ENCODE measurements around the gene KANSL1.
"Not testable (repeated sequence)": the region's sequence is repeated elsewhere in the genome, so short reads cannot be mapped to it uniquely, and the experiment has no call there.

KANSL1 gene

DNA sequence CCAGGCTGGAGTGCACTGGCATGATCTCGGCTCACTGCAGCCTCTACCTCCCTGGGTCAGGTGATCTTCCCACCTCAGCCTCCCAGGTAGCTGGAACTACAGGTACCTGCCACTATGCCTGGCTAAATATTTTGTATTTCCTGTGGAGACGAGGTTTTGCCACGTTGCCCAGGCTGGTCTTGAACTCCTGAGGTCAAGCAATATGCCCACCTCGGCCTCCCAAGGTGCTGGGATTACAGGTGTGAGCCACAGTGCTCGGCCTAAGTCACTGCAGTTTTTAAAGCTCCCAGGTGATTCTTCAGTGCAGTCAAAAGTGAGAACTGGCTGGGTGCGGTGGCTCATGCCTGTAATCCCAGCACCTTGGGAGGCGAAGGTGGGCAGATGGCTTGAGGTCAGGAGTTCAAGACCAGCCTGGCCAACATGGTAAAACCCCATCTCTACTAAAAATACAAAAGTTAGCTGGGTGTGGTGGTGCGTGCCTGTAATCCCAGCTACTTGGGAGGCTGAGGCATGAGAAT, 173.8 kb downstream of the KANSL1 start:
- not testable (repeated sequence) for DNase-seq (ENCODE audit: low read depth)

DNA sequence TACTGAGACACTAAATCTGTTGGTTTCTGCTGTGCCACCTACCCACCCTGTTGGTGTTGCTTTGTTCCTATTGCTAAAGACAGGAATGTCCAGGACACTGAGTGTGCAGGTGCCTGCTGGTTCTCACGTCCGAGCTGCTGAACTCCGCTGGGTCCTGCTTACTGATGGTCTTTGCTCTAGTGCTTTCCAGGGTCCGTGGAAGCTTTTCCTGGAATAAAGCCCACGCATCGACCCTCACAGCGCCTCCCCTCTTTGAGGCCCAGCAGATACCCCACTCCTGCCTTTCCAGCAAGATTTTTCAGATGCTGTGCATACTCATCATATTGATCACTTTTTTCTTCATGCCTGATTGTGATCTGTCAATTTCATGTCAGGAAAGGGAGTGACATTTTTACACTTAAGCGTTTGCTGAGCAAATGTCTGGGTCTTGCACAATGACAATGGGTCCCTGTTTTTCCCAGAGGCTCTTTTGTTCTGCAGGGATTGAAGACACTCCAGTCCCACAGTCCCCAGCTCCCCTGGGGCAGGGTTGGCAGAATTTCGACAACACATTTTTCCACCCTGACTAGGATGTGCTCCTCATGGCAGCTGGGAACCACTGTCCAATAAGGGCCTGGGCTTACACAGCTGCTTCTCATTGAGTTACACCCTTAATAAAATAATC, 179.6 kb downstream of the KANSL1 start:
- no peak for DNase-seq (ENCODE audit: low read depth)

- no peak for DNase-seq (ENCODE audit: low read depth)
Measured at GRCh38 chr17:46013127-46013501, 180.1 kb downstream of the KANSL1 start.

GRCh38 chr17:46012506-46013079, 180.6 kb downstream of the KANSL1 start:
- no peak for DNase-seq (ENCODE audit: low read depth)

DNA sequence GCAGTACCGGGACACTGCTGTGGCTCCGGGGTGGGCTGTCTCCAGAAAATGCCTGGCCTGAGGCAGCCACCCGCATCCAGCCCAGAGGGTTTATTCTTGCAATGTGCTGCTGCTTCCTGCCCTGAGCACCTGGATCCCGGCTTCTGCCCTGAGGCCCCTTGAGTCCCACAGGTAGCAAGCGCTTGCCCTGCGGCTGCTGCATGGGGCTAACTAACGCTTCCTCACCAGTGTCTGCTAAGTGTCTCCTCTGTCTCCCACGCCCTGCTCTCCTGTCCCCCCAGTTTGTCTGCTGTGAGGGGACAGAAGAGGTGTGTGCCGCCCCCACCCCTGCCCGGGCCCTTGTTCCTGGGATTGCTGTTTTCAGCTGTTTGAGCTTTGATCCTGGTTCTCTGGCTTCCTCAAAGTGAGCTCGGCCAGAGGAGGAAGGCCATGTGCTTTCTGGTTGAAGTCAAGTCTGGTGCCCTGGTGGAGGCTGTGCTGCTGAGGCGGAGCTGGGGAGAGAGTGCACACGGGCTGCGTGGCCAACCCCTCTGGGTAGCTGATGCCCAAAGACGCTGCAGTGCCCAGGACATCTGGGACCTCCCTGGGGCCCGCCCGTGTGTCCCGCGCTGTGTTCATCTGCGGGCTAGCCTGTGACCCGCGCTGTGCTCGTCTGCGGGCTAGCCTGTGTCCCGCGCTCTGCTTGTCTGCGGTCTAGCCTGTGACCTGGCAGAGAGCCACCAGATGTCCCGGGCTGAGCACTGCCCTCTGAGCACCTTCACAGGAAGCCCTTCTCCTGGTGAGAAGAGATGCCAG, 181.3 kb downstream of the KANSL1 start:
- DNase-seq (ENCODE audit: low read depth) = no peak

DNA sequence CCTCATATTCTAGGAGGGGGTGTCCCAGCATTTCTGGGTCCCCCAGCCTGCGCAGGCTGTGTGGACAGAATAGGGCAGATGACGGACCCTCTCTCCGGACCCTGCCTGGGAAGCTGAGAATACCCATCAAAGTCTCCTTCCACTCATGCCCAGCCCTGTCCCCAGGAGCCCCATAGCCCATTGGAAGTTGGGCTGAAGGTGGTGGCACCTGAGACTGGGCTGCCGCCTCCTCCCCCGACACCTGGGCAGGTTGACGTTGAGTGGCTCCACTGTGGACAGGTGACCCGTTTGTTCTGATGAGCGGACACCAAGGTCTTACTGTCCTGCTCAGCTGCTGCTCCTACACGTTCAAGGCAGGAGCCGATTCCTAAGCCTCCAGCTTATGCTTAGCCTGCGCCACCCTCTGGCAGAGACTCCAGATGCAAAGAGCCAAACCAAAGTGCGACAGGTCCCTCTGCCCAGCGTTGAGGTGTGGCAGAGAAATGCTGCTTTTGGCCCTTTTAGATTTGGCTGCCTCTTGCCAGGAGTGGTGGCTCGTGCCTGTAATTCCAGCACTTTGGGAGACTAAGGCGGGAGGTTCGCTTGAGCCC, 182.5 kb downstream of the KANSL1 start:
- no peak for DNase-seq (ENCODE audit: low read depth)

DNA sequence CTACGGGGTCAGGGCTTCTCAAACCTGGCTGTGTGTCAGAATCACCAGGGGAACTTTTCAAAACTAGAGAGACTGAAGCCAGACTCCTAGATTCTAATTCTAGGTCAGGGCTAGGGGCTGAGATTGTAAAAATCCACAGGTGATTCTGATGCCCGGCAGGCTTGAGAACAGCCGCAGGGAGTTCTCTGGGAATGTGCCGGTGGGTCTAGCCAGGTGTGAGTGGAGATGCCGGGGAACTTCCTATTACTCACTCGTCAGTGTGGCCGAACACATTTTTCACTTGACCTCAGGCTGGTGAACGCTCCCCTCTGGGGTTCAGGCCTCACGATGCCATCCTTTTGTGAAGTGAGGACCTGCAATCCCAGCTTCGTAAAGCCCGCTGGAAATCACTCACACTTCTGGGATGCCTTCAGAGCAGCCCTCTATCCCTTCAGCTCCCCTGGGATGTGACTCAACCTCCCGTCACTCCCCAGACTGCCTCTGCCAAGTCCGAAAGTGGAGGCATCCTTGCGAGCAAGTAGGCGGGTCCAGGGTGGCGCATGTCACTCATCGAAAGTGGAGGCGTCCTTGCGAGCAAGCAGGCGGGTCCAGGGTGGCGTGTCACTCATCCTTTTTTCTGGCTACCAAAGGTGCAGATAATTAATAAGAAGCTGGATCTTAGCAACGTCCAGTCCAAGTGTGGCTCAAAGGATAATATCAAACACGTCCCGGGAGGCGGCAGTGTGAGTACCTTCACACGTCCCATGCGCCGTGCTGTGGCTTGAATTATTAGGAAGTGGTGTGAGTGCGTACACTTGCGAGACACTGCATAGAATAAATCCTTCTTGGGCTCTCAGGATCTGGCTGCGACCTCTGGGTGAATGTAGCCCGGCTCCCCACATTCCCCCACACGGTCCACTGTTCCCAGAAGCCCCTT, 183.3 kb downstream of the KANSL1 start:
- DNase-seq (ENCODE audit: low read depth) = no peak

DNA sequence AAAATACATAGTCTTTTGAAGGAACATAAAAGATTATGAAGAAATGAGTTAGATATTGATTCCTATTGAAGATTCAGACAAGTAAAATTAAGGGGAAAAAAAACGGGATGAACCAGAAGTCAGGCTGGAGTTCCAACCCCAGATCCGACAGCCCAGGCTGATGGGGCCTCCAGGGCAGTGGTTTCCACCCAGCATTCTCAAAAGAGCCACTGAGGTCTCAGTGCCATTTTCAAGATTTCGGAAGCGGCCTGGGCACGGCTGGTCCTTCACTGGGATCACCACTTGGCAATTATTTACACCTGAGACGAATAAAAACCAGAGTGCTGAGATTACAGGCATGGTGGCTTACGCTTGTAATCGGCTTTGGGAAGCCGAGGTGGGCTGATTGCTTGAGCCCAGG, 184.6 kb downstream of the KANSL1 start:
- no peak for DNase-seq (ENCODE audit: low read depth)

DNA sequence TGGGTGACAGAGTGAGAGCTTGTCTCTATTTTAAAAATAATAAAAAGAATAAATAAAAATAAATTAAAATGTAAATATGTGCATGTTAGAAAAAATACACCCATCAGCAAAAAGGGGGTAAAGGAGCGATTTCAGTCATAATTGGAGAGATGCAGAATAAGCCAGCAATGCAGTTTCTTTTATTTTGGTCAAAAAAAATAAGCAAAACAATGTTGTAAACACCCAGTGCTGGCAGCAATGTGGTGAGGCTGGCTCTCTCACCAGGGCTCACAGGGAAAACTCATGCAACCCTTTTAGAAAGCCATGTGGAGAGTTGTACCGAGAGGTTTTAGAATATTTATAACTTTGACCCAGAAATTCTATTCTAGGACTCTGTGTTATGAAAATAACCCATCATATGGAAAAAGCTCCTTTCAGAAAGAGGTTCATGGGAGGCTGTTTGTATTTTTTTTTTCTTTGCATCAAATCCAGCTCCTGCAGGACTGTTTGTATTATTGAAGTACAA, 185.7 kb downstream of the KANSL1 start:
- DNase-seq (ENCODE audit: low read depth) = no peak

DNA sequence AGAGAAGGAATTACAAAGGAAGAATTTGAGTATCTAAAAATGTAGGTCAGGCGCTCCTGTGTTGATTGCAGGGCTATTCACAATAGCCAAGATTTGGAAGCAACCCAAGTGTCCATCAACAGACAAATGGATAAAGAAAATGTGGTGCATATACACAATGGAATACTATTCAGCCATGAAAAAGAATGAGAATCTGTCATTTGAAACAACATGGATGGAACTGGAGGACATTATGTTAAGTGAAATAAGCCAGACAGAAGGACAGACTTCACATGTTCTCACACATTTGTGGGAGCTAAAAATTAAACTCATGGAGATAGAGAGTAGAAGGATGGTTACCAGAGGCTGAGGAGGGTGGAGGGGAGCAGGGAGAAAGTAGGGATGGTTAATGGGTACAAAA, 187.1 kb downstream of the KANSL1 start:
- not testable (repeated sequence) for DNase-seq (ENCODE audit: low read depth)

- no peak for DNase-seq (ENCODE audit: low read depth)
Measured at GRCh38 chr17:46003907-46004748, 189.1 kb downstream of the KANSL1 start.

GRCh38 chr17:46002973-46003316, 190.3 kb downstream of the KANSL1 start:
- no peak for DNase-seq (ENCODE audit: low read depth)

GRCh38 chr17:46002311-46002972, 190.8 kb downstream of the KANSL1 start:
- peak; percentile 11 for DNase-seq (ENCODE audit: low read depth)

- no peak for DNase-seq (ENCODE audit: low read depth)
Measured at GRCh38 chr17:46001390-46002310, 191.6 kb downstream of the KANSL1 start.

- DNase-seq (ENCODE audit: low read depth) = no peak
Measured at GRCh38 chr17:46000757-46001156, 192.5 kb downstream of the KANSL1 start.

DNA sequence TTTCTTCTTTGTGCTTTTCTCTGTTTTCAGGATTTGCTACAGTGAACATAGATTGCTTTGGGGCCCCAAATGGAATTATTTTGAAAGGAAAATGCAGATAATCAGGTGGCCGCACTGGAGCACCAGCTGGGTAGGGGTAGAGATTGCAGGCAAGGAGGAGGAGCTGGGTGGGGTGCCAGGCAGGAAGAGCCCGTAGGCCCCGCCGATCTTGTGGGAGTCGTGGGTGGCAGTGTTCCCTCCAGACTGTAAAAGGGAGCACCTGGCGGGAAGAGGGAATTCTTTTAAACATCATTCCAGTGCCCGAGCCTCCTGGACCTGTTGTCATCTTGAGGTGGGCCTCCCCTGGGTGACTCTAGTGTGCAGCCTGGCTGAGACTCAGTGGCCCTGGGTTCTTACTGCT, 192.9 kb downstream of the KANSL1 start:
- DNase-seq (ENCODE audit: low read depth) = no peak

- DNase-seq (ENCODE audit: low read depth) = no peak
Measured at GRCh38 chr17:45999900-46000290, 193.3 kb downstream of the KANSL1 start.

GRCh38 chr17:45998987-45999899, 194.0 kb downstream of the KANSL1 start, which contains the start of gene STH:
STH (plus strand) TSS chr17:45999250; CDS start chr17:45999280, 30 bp downstream.
- DNase-seq (ENCODE audit: low read depth) = no peak
